ENCODE data around the gene KLRC3. TPM values are rescaled to one million over a fixed set of nuclear protein-coding genes. Genes with fewer than 3 reads are reported as not detected.

Gene KLRC3
- total and polyA plus RNA-seq, 2 of the 13 experiments (the other 11 are each of a cell fraction or from before 2014, with no cell fraction given), result not detected

DNA sequence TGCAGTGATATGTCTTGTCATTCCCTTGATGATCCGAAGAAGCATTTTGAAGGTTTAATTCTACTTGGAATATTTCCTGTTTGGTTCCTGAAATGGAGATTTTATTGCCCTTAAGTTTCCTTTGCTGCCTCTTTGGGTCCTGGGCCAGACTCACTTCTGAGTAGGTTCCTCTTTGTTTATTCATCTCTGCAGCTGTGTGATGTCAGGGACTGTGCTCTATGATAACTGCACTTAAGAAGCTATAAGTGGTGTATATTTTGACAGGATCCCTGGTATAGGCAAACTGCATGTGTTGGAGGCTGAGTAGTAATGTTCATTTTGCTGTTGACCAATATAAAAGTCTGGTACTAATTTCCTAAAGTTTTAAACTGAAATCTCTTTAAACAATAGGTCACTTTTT lies 11.0 kb downstream of the KLRC3 start, which contains the start of gene KLRC4 (continued):
- TF ChIP-seq, protein P1, sequence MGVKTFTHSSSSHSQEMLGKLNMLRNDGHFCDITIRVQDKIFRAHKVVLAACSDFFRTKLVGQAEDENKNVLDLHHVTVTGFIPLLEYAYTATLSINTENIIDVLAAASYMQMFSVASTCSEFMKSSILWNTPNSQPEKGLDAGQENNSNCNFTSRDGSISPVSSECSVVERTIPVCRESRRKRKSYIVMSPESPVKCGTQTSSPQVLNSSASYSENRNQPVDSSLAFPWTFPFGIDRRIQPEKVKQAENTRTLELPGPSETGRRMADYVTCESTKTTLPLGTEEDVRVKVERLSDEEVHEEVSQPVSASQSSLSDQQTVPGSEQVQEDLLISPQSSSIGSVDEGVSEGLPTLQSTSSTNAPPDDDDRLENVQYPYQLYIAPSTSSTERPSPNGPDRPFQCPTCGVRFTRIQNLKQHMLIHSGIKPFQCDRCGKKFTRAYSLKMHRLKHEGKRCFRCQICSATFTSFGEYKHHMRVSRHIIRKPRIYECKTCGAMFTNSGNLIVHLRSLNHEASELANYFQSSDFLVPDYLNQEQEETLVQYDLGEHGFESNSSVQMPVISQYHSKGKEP (CRISPR knock-in tag; IDR thresholded peaks at IDR 0.05), result no peak
- no peak for TF ChIP-seq ZFX (CRISPR knock-in tag; IDR thresholded peaks at IDR 0.05; ENCODE audit: low read depth)

DNA sequence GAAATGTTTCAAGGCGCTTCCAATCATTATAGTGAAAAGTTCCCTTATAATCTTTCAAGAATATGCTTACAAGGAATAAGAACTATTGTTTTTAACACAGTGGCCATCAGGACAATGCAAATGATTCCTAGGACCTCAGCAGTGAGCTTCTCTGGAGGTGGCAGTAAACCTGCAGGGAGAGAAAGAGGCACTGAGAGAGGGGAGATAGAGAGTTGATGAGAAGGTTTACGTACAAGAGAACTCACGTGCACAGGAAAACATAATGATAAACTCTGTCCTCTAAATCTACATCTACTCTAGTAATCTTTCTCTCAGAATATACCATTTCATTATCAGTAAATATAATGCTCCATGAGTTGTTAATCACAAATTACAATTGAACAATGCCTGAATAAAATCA lies 11.6 kb downstream of the KLRC3 start:
- CTCF ChIA-PET (ENCODE audit: low intra/inter-chr PET ratio, low total read pairs), result no interaction called here
- no TSS peak for BruUV-seq (replicated peaks)
- WGBS (ENCODE audit: low lambda C conversion rate), result 39% methylated on average over 3 of the region's 3 CpGs
- FAIRE-seq (no peak), DNase-seq (ENCODE audit: low spot score) (no peak), ATAC-seq (no peak)
- Histone ChIP-seq H3K4me3 (replicated peaks in 1 of 3; ENCODE audit: insufficient read depth in 1 of 3, low read depth in 2 of 3, low read length in 3 of 3) (no peak overlapping the region), H3K79me2 (ENCODE audit: insufficient read depth, low read length) (no peaks in the 10 kb centered on the region), H3K27me3 (ENCODE audit: control insufficient read depth in 1 of 2, insufficient read depth in 2 of 2, low read length in 2 of 2) (no peaks in the 10 kb centered on the region), H3K27ac (ENCODE audit: extremely low read length, insufficient read depth, low read length) (no peak overlapping the region), H3K36me3 (replicated peaks in 1 of 2; ENCODE audit: control insufficient read depth in 1 of 2, insufficient read depth in 2 of 2, low read length in 2 of 2) (no peaks in the 10 kb centered on the region), H3K4me1 (ENCODE audit: insufficient read depth, low read length) (no peaks in the 10 kb centered on the region), H4K20me1 (ENCODE audit: insufficient read depth, low read length) (no peaks in the 10 kb centered on the region), H3K9me3 (ENCODE audit: low read length) (no peaks in the 10 kb centered on the region), H2AFZ (ENCODE audit: low read length) (no peak overlapping the region), H3K4me2 (ENCODE audit: low read depth, low read length) (no peak overlapping the region), H3K9ac (ENCODE audit: insufficient read depth, low read depth, low read length) (no peak overlapping the region)
- intact Hi-C loops (cut with micrococcal nuclease; ENCODE audit: unreplicated experiment) (no loop called here), in situ Hi-C loops (cut with HindIII; ENCODE audit: extremely low pct_ligation_motif_present, low pct_unique_long_range_greater_than_20kb) (no loop called here)
- POLR2A ChIA-PET, result no interaction called here
- TF ChIP-seq, protein P2, sequence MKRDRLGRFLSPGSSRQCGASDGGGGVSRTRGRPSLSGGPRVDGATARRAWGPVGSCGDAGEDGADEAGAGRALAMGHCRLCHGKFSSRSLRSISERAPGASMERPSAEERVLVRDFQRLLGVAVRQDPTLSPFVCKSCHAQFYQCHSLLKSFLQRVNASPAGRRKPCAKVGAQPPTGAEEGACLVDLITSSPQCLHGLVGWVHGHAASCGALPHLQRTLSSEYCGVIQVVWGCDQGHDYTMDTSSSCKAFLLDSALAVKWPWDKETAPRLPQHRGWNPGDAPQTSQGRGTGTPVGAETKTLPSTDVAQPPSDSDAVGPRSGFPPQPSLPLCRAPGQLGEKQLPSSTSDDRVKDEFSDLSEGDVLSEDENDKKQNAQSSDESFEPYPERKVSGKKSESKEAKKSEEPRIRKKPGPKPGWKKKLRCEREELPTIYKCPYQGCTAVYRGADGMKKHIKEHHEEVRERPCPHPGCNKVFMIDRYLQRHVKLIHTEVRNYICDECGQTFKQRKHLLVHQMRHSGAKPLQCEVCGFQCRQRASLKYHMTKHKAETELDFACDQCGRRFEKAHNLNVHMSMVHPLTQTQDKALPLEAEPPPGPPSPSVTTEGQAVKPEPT (CRISPR knock-in tag; IDR thresholded peaks at IDR 0.05; ENCODE audit: low read depth), result no peak
- no peak for TF ChIP-seq SP140L (CRISPR knock-in tag; IDR thresholded peaks at IDR 0.05; ENCODE audit: borderline replicate concordance)
- TF ChIP-seq ERF (CRISPR knock-in tag; IDR thresholded peaks at IDR 0.05), result no peak
- TF ChIP-seq, protein P3, sequence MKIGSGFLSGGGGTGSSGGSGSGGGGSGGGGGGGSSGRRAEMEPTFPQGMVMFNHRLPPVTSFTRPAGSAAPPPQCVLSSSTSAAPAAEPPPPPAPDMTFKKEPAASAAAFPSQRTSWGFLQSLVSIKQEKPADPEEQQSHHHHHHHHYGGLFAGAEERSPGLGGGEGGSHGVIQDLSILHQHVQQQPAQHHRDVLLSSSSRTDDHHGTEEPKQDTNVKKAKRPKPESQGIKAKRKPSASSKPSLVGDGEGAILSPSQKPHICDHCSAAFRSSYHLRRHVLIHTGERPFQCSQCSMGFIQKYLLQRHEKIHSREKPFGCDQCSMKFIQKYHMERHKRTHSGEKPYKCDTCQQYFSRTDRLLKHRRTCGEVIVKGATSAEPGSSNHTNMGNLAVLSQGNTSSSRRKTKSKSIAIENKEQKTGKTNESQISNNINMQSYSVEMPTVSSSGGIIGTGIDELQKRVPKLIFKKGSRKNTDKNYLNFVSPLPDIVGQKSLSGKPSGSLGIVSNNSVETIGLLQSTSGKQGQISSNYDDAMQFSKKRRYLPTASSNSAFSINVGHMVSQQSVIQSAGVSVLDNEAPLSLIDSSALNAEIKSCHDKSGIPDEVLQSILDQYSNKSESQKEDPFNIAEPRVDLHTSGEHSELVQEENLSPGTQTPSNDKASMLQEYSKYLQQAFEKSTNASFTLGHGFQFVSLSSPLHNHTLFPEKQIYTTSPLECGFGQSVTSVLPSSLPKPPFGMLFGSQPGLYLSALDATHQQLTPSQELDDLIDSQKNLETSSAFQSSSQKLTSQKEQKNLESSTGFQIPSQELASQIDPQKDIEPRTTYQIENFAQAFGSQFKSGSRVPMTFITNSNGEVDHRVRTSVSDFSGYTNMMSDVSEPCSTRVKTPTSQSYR (CRISPR knock-in tag; IDR thresholded peaks at IDR 0.05; ENCODE audit: borderline replicate concordance), result no peak
- no peak for TF ChIP-seq HNRNPLL (IDR thresholded peaks at IDR 0.05; ENCODE audit: low read depth, low read length, poor library complexity, severe bottlenecking)
- TF ChIP-seq SIN3A (IDR thresholded peaks at IDR 0.05; ENCODE audit: borderline replicate concordance, low read depth, low read length), result no peak
- TF ChIP-seq, protein P4, sequence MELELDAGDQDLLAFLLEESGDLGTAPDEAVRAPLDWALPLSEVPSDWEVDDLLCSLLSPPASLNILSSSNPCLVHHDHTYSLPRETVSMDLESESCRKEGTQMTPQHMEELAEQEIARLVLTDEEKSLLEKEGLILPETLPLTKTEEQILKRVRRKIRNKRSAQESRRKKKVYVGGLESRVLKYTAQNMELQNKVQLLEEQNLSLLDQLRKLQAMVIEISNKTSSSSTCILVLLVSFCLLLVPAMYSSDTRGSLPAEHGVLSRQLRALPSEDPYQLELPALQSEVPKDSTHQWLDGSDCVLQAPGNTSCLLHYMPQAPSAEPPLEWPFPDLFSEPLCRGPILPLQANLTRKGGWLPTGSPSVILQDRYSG (CRISPR knock-in tag; IDR thresholded peaks at IDR 0.05), result no peak
- TF ChIP-seq ZNF678 (CRISPR knock-in tag; IDR thresholded peaks at IDR 0.05), result no peak
- no peak for TF ChIP-seq NAIF1 (CRISPR knock-in tag; IDR thresholded peaks at IDR 0.05; ENCODE audit: borderline replicate concordance)
- TF ChIP-seq, protein P5, sequence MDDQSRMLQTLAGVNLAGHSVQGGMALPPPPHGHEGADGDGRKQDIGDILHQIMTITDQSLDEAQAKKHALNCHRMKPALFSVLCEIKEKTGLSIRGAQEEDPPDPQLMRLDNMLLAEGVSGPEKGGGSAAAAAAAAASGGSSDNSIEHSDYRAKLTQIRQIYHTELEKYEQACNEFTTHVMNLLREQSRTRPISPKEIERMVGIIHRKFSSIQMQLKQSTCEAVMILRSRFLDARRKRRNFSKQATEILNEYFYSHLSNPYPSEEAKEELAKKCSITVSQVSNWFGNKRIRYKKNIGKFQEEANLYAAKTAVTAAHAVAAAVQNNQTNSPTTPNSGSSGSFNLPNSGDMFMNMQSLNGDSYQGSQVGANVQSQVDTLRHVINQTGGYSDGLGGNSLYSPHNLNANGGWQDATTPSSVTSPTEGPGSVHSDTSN (CRISPR knock-in tag; IDR thresholded peaks at IDR 0.05; ENCODE audit: borderline replicate concordance), result no peak
- no peak for TF ChIP-seq ISX (CRISPR knock-in tag; conservative IDR thresholded peaks at IDR 0.05)
- TF ChIP-seq ZNF577 (CRISPR knock-in tag; IDR thresholded peaks at IDR 0.05; ENCODE audit: borderline replicate concordance, low read depth), result no peak
- TF ChIP-seq ZNF326 (CRISPR knock-in tag; IDR thresholded peaks at IDR 0.05; ENCODE audit: borderline replicate concordance), result no peak

Measured in HepG2 (cell line).